ENCODE data around the gene OPCML. TPM values are rescaled to one million over a fixed set of nuclear protein-coding genes. Genes with fewer than 3 reads are reported as not detected.

The OPCML gene
- total RNA-seq, 3 donors from 2014 or later (not counting 1 experiment from before 2014, with no cell fraction given): not detected

DNA sequence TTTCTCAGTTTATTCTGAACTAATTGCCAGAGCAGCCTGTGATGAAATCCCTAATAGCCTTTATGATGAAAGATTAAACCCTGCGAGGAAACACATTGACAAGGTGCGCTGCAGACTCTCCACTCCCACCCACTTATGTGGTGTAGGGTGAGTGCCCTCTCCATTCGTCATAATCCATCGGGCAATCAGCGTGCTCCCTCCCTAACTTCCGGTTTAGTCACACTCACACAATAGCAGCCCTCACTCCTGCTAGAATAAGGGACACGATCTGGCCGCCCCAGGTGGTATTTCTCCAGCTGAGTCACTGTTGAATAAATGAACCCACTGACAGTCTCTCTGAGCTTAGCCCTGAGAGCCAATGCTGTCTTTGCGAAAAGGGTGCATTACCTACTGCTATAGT, 188.3 kb downstream of the OPCML start:
- H3K4me3 ChIP-seq (ENCODE audit: low read length): no peak overlapping the region
- H3K9me3 ChIP-seq (ENCODE audit: control insufficient read depth, insufficient read depth, low read length): no peaks in the 10 kb centered on the region
- H3K4me3 Mint-ChIP-seq: no peak overlapping the region
- no peaks in the 10 kb centered on the region for H3K4me1 Mint-ChIP-seq
- no peak overlapping the region for H3K27ac Mint-ChIP-seq
- ATAC-seq (no peak), DNase-seq (no peak)
- H3K36me3 ChIP-seq (ENCODE audit: control insufficient read depth, insufficient read depth, low read length): no peaks in the 10 kb centered on the region
- WGBS (ENCODE audit: insufficient coverage): 72% methylated on average over 8 of the region's 9 CpGs
- no peak overlapping the region for H3K27ac ChIP-seq (ENCODE audit: low read length)
- H3K9me3 Mint-ChIP-seq: peaks cover 3% of the 10 kb centered on the region in 2 donors
- H3K27me3 Mint-ChIP-seq (ENCODE audit: low read depth in 2 of 2): peaks cover 0 to 2% of the 10 kb centered on the region in 2 donors
- H3K4me1 ChIP-seq (ENCODE audit: control insufficient read depth, insufficient read depth, low read length): no peaks in the 10 kb centered on the region
- no peaks in the 10 kb centered on the region for H3K27me3 ChIP-seq (ENCODE audit: control insufficient read depth, insufficient read depth, low read length)
- intact Hi-C loops (cut with micrococcal nuclease): no loop called here
- TF ChIP-seq, protein P1, sequence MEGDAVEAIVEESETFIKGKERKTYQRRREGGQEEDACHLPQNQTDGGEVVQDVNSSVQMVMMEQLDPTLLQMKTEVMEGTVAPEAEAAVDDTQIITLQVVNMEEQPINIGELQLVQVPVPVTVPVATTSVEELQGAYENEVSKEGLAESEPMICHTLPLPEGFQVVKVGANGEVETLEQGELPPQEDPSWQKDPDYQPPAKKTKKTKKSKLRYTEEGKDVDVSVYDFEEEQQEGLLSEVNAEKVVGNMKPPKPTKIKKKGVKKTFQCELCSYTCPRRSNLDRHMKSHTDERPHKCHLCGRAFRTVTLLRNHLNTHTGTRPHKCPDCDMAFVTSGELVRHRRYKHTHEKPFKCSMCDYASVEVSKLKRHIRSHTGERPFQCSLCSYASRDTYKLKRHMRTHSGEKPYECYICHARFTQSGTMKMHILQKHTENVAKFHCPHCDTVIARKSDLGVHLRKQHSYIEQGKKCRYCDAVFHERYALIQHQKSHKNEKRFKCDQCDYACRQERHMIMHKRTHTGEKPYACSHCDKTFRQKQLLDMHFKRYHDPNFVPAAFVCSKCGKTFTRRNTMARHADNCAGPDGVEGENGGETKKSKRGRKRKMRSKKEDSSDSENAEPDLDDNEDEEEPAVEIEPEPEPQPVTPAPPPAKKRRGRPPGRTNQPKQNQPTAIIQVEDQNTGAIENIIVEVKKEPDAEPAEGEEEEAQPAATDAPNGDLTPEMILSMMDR (IDR thresholded peaks at IDR 0.05): no peak
- H3K36me3 Mint-ChIP-seq: no peaks in the 10 kb centered on the region

DNA sequence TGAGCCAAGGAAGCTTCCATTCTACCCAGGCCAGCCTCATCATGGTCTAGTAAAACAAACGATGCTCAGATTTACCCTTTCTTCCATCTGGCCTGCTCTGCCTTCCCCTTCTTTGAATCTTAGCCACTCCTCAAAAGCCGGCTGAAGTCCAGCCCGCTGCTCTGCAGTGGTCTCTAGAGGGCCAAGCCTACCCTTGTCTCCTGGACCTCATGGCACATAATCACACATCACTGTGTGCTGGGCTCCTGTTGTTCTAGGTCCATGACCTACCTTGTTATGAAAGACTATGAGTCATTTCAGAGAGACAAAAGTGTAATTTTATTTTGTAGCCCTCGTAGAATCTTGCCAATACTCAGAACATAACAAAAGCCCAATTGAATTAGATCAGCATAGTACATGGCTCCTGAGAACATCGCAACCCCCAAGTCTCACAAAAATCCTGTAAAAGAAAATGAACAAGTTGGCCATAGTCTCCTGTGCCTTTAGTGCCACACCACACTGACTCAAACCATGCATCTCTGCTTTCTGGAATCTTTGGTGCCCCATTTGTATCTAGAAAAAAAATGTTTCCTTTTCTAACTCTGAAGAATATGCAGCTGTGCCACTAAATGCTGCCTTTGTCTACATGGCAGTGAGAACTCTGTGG, 192.7 kb downstream of the OPCML start:
- Mint-ChIP-seq H3K36me3 (no peaks in the 10 kb centered on the region), H3K27me3 (ENCODE audit: low read depth in 2 of 2) (no peaks in the 10 kb centered on the region), H3K4me1 (no peaks in the 10 kb centered on the region), H3K27ac (no peak overlapping the region), H3K4me3 (no peak overlapping the region), H3K9me3 (peaks cover 3% of the 10 kb centered on the region in 2 donors)
- no peak overlapping the region for H3K4me3 ChIP-seq (ENCODE audit: low read length)
- H3K4me1 ChIP-seq (ENCODE audit: control insufficient read depth, insufficient read depth, low read length): no peaks in the 10 kb centered on the region
- peaks cover 5% of the 10 kb centered on the region for H3K9me3 ChIP-seq (ENCODE audit: control insufficient read depth, insufficient read depth, low read length)
- H3K27ac ChIP-seq (ENCODE audit: low read length): no peak overlapping the region
- ATAC-seq (no peak), DNase-seq (no peak)
- 82% methylated on average over 5 of the region's 5 CpGs for WGBS (ENCODE audit: insufficient coverage)
- H3K36me3 ChIP-seq (ENCODE audit: control insufficient read depth, insufficient read depth, low read length): no peaks in the 10 kb centered on the region
- no peaks in the 10 kb centered on the region for H3K27me3 ChIP-seq (ENCODE audit: control insufficient read depth, insufficient read depth, low read length)
- TF ChIP-seq, protein P1 (IDR thresholded peaks at IDR 0.05): no peak
- intact Hi-C loops (cut with micrococcal nuclease): no loop called here

DNA sequence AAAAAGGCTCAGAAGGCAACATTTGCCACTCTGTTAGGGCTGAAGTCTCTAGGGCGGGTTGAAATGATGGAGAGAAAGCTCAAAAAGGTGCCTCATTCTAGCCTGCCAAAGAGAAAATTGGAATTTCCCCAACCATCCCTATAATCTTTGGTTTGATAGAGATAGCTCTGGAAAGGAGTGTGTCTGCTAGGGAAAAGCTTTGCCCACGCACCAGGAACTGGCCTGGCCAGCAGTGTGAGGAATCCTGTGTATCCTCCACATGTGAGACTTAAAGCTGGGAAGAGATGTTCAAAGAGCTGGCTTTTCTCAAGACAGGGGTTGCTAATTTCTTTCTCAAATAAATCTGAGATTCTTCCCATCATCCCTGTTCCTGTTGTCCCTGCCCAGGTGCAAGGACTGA, 193.7 kb downstream of the OPCML start:
- WGBS (ENCODE audit: insufficient coverage): 82% methylated on average over 1 of the region's 2 CpGs
- H3K27ac Mint-ChIP-seq: no peak overlapping the region
- Histone ChIP-seq H3K9me3 (ENCODE audit: control insufficient read depth, insufficient read depth, low read length) (peaks cover 5% of the 10 kb centered on the region), H3K4me3 (ENCODE audit: low read length) (no peak overlapping the region), H3K27ac (ENCODE audit: low read length) (no peak overlapping the region), H3K36me3 (ENCODE audit: control insufficient read depth, insufficient read depth, low read length) (no peaks in the 10 kb centered on the region), H3K27me3 (ENCODE audit: control insufficient read depth, insufficient read depth, low read length) (no peaks in the 10 kb centered on the region), H3K4me1 (ENCODE audit: control insufficient read depth, insufficient read depth, low read length) (no peaks in the 10 kb centered on the region)
- TF ChIP-seq, protein P1 (IDR thresholded peaks at IDR 0.05): no peak
- H3K4me3 Mint-ChIP-seq: no peak overlapping the region
- peaks cover 4% of the 10 kb centered on the region in 2 donors for H3K9me3 Mint-ChIP-seq
- ATAC-seq (no peak), DNase-seq (no peak)
- H3K36me3 Mint-ChIP-seq: no peaks in the 10 kb centered on the region
- no peaks in the 10 kb centered on the region for H3K27me3 Mint-ChIP-seq (ENCODE audit: low read depth in 2 of 2)
- no peaks in the 10 kb centered on the region for H3K4me1 Mint-ChIP-seq
- intact Hi-C loops (cut with micrococcal nuclease): no loop called here

DNA sequence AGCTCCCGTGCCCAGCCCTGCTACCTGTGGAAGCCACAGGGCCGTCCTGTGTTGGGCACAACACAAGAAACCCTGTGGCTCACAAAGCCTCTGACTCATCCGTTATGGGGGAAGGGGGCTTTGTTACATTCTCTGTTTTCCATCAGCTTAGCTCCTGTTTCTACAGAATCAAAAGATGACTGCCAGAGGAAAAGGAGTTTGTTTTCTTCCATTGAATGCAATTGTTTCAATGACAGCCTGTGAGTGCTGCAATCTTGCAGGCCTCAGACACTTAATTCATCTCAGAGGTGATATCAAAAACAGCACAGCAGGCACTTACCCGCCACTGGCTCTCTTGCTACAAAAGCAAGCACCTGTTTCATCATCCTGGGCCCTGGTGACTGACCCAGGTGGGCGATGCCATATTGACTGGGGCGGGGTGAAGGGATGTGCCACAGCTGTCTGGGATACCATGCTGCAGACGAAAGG, 194.3 kb downstream of the OPCML start:
- 78% methylated on average over 7 of the region's 7 CpGs for WGBS (ENCODE audit: insufficient coverage)
- H3K27ac ChIP-seq (ENCODE audit: low read length): no peak overlapping the region
- H3K9me3 Mint-ChIP-seq: peaks cover 7 to 8% of the 10 kb centered on the region in 2 donors
- intact Hi-C loops (cut with micrococcal nuclease): no loop called here
- ATAC-seq (no peak), DNase-seq (no peak)
- H3K4me3 ChIP-seq (ENCODE audit: low read length): no peak overlapping the region
- H3K9me3 ChIP-seq (ENCODE audit: control insufficient read depth, insufficient read depth, low read length): peaks cover 5% of the 10 kb centered on the region
- H3K36me3 Mint-ChIP-seq: no peaks in the 10 kb centered on the region
- H3K36me3 ChIP-seq (ENCODE audit: control insufficient read depth, insufficient read depth, low read length): no peaks in the 10 kb centered on the region
- TF ChIP-seq, protein P1 (IDR thresholded peaks at IDR 0.05): no peak
- H3K27ac Mint-ChIP-seq: no peak overlapping the region
- no peak overlapping the region for H3K4me3 Mint-ChIP-seq
- H3K4me1 ChIP-seq (ENCODE audit: control insufficient read depth, insufficient read depth, low read length): no peaks in the 10 kb centered on the region
- H3K27me3 Mint-ChIP-seq (ENCODE audit: low read depth in 2 of 2): no peaks in the 10 kb centered on the region
- no peaks in the 10 kb centered on the region for H3K27me3 ChIP-seq (ENCODE audit: control insufficient read depth, insufficient read depth, low read length)
- H3K4me1 Mint-ChIP-seq: no peaks in the 10 kb centered on the region

Data from natural killer cell (primary cell).